HG02884 (cell line): ENCODE measurements around the gene SORL1-AS1.
A peak's percentile ranks its signal among the peaks of the same experiment; 100 is the strongest.

ENCODE experiments used
- ATAC-seq: cut with Tn5 transposase; IDR thresholded peaks from one replicate; pipeline ENCODE4 v1.9.1; 2021; ENCODE audit warnings: mild to moderate bottlenecking, moderate library complexity; ENCODE audit not compliant: unreplicated experiment

Gene SORL1-AS1

DNA sequence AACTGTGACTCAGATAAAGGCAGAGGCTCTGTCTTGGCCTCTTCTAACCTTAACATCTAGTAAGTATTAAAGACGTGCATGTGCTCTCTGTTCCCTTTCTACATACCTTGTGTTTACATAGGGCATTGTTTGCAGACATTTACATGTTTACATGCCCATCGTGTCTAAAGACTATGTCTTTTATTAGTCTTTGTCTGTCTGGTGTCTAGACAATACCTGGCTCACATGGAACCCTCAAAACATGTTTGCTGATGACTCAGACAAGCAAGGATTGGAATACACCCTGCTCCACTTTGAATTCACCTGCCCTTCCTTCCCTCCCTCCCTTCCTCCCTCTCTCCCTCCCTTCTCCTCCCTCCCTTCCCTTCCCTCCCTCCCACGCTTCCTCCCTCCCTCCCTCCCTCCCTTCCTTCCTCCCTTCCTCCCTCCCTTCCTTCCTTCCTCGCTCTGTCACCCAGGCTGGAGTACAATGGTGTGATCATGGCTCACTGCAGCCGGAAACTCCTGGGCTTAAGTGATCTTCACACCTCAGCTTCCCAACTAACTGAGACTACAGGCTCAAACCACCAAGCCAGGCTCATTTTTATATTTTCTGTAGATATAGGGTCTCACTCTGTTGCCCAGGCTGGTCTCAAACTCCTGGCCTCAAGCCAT, 23.7 kb upstream of the SORL1-AS1 start:
- no peak for ATAC-seq

- ATAC-seq: no peak
Measured at GRCh38 chr11:121474680-121475079, 21.9 kb upstream of the SORL1-AS1 start.

GRCh38 chr11:121473064-121473777, 20.5 kb upstream of the SORL1-AS1 start:
- ATAC-seq: no peak

GRCh38 chr11:121472312-121472711, 19.5 kb upstream of the SORL1-AS1 start:
- no peak for ATAC-seq

DNA sequence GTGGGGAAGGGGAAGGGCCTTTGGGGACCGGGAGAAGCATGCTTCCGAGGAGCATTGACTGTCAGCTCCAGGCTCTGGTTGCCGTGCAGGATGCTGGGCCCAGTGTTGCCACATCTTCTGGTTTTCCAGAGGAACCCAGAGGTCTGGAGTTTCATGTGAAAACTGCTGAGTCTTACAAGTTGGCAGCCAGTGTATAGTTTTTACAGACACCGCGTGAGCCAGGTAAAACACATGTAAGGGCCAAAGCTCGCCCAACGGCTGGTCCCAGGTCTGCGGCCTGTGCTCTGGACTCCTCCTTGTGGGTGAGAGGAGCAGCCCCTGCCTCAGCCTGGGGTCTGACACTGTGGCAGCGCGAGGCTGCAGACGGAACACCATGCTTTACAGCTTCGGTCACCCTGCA, 18.4 kb upstream of the SORL1-AS1 start:
- no peak for ATAC-seq

DNA sequence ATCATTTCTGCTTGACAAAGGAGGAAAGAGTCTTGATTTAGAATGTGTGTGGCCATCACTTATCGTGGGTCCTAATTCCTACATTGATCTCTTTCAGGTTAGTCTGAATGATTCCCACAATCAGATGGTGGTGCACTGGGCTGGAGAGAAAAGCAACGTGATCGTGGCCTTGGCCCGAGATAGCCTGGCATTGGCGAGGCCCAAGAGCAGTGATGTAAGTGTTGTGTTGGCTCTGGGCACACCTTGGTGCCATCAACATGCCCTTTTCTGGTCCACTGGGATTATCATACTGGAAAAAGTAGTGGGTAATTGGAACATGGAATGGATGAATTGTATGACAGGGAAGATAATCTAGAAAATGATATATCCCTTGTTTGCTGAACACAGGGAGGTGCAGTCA, 17.1 kb upstream of the SORL1-AS1 start:
- no peak for ATAC-seq

GRCh38 chr11:121467965-121468364, 15.2 kb upstream of the SORL1-AS1 start:
- ATAC-seq: peak; percentile 63

DNA sequence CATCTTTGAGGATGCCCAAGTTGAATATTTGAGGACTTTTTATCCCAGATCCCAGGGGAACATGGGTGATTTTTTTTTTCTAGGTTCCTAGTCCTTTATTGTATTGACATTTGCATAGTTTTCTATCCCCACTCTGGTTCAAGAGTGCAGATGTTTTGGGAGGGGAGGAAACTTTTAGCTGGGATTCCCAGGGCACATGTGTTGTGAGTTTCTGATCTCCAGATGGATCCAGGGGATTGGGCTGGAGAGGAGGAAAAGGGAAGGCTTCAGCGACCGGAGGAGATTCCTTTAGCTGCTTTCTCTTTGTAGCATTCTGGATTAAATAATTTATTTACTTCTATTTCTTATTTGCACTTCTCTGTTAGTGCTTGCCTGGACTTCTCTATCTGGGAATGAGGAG, 14.7 kb upstream of the SORL1-AS1 start:
- no peak for ATAC-seq

DNA sequence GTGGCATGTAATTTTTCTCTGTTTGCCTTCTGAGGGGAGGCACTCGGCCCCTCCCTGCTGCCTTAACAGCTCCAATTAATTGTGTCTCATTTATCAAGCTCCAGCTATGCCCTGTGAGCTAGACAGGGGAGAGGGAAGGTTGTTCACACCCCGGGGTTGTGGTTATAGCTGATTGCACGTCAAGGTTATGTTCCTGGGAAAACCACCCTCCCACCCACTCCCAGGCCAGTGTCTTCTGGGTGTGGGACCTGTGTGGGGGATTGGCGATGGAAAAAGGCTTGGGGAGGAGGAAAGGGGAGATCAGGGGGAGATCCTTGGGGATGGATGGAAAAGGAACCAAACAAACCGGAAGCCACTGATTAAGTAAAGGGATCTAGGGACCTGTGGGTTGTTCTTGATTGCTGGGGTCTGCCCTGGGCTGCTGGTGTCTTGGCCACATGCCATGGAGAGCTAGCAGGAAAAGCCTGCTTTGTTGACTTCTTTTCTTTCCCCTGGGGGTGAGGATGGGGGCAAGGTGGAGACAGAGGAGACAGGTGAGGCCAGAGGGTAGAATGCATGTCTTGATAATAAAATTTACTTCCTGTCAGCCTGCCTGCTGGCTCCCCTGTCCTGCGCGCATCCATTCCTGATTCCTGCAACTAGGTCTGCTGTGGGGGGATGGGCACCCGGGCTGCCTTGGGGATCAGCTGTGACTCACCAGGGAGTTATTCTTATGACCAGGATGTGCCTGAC, 13.5 kb upstream of the SORL1-AS1 start:
- no peak for ATAC-seq

GRCh38 chr11:121465709-121466062, 12.9 kb upstream of the SORL1-AS1 start:
- ATAC-seq: no peak

- no peak for ATAC-seq
Measured at GRCh38 chr11:121464352-121464946, 11.7 kb upstream of the SORL1-AS1 start.

GRCh38 chr11:121463689-121464335, 11.0 kb upstream of the SORL1-AS1 start:
- no peak for ATAC-seq

- no peak for ATAC-seq
Measured at GRCh38 chr11:121461843-121462242, 9.1 kb upstream of the SORL1-AS1 start.

GRCh38 chr11:121460941-121461514, 8.3 kb upstream of the SORL1-AS1 start:
- no peak for ATAC-seq

- no peak for ATAC-seq
Measured at GRCh38 chr11:121459413-121460017, 6.7 kb upstream of the SORL1-AS1 start.

GRCh38 chr11:121458551-121458950, 5.8 kb upstream of the SORL1-AS1 start:
- ATAC-seq: no peak

DNA sequence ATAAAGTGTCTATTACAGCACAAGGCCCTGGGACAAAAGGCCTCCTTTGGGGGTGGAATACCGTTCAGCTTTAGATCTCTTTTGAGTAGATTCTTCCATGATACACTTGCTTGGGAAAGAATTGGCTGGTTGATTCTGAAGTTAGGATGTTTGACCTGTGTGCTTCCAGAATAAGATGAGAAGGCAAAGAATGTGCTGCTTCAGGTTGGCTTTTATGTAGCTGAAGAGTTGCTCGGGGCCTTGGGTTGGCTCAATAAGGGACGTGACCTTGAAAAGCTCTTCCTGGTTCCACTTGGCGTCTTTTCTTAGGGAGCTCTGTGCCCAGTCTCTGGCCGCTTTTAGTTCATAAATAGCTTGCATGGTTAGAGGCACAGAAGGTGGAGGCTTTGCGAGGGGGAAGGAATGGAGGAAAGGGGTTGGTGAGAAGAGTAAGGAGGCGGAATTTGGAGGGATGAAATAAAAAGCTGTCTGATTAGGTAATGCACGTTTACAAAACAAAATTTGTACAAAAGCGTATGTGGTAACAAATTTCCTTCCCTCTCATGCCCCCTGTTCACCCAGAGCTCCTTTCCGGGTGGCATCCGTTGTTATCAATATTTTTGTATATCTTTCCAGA, 4.2 kb upstream of the SORL1-AS1 start:
- ATAC-seq: no peak

DNA sequence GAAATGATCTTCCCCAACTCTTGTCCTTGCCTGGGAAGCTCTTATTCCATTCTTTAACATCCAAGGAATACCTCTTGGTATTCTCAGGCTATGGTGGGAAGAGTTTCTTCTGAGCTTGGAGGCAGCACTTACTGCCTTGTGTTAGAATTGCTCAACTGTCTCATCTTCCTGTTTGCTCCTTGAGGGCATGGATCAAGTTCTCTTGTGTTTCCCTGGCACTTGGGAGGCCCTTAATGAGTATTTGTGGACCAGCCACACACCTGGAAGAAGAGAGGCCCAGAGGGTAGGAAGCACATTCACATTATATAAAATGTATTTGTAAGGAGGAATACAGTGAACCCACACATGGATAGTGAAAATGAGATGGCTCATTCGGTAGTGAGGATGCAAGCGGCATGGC, 3.4 kb upstream of the SORL1-AS1 start:
- no peak for ATAC-seq

DNA sequence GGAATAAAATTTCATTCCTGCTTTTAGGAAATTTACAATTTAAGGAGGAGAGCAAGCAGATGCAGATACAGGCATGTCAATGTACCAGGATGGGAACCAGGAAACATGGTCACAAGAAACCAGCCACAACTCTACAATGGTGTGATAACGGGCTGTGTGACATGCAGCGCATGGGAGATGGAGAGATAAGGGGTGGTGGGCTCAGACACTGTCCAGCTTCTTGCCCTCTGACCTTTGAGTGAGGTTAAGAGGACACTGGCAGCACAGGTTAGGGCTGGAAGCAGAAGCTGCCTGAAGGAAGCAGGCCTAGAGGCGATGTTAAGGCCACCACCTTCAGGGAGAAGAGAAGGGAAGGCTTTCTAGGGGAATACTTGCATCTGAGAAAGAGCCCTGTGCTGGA, 2.3 kb upstream of the SORL1-AS1 start:
- ATAC-seq: no peak
